Measurements from ENCODE around the gene WRNIP1.

Gene WRNIP1

GRCh38 chr6:2763876-2764540 is 1.2 kb upstream of the WRNIP1 start:
- DNase-seq: no peak

- peak; percentile 48 for DNase-seq
Observed at GRCh38 chr6:2764610-2765165, 505 bp upstream of the WRNIP1 start.

- DNase-seq: no peak
Observed at GRCh38 chr6:2765896-2766766, 938 bp downstream of the WRNIP1 start.

GRCh38 chr6:2766767-2767656 is 1.8 kb downstream of the WRNIP1 start:
- no peak for DNase-seq

DNA sequence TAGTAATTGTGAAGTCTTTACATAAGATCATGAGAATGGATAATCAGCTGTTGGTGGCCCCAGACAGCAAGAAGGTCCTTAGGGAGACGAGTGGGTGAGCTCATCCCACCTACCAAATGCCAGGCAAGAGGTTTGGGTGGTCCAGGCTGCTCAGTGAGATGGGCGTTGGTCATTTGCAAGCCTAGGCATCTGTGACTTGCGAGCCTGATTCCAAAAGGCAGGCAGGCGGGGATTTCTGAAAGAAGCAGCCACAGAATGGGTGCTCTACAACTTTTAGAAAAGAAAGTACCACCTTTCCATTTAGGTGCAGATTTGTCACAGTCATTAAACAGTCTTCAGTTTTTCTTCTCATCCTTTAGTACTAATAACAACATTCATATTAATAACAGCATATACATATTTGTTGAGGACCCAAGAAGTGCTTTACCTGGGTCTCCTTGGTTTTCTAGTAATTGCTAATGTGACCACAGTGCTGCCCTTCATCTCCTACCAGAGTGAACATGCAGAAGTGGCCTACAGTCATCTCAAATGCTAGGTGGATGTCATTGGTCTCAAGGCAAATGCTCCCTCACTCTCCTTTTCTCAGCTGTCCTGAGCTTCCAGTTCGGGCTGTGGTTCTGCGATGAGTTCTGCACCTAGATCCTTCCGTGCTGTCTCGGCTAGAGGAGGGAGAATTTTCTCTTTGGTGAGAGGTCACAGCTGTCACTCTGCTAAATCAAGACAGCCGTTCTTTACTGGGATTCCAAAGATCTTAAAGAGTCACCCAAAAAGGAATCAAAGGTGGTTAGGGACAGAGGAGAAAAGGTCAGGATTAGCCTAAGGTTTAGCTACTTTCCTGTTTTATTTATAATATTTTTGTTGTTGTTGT is 2.7 kb downstream of the WRNIP1 start:
- DNase-seq: no peak

GRCh38 chr6:2768696-2769095 is 3.5 kb downstream of the WRNIP1 start:
- no peak for DNase-seq

DNA sequence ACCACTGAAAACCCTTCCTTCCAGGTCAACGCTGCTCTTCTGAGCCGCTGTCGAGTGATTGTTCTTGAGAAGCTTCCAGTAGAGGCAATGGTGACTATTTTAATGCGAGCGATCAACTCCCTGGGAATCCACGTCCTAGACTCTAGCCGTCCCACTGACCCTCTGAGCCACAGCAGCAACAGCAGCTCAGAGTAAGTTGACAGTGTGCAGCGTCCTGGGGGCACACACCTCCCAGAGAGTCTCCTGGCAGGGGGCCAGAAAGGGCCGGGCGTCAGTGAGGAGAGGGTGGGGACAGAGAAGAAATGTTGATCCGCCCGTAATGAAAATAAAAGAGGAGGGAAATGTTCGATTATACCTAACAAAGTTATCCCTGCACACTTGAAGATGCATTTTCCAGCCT is 5.0 kb downstream of the WRNIP1 start:
- DNase-seq: no peak

GRCh38 chr6:2771079-2771478 is 5.9 kb downstream of the WRNIP1 start:
- no peak for DNase-seq

- no peak for DNase-seq
Observed at GRCh38 chr6:2772840-2773239, 7.6 kb downstream of the WRNIP1 start.

- DNase-seq: no peak
Observed at GRCh38 chr6:2773449-2773848, 8.3 kb downstream of the WRNIP1 start.

DNA sequence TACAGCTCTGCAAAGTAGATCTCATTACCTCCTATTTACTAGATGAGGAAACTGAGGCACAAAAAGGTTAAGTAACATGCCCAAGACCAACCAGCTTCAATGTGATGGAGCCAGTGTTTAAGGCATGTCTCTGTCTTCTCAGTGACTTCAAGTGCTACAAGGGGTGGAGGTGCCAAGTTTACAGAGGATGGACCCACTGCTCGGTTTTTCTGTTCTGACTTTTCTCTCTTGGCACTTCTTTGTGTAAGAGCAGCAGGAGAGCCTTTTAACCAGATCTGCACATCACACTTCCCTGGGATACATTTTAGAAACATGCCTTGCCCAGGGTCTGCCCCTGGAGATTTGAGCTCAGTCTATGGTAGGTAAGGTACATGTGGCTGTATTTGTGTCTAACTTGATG is 9.8 kb downstream of the WRNIP1 start:
- no peak for DNase-seq

DNA sequence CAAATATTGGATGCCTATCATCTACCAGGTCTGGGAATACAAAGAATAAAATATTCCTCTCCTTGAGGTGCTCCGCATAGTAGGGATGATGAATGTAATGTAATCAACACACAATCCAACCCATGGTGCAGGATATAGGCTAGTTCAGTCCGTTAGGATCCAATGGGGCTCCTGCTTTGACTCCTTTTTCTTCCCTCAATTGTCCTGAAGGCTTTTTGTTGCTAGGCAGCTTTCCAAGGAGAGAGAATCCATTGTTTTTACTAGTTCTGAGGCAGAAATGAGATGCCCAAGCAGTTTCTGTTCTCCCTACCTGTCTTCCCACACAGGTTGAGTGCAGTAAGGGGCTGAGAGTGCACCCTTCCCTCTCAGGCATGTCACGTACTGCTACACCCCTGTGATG is 12.1 kb downstream of the WRNIP1 start:
- DNase-seq: no peak

- no peak for DNase-seq
Observed at GRCh38 chr6:2780102-2780737, 15.0 kb downstream of the WRNIP1 start.

- no peak for DNase-seq
Observed at GRCh38 chr6:2781685-2782355, 16.6 kb downstream of the WRNIP1 start.

GRCh38 chr6:2782356-2782708 is 17.1 kb downstream of the WRNIP1 start:
- DNase-seq: no peak

DNA sequence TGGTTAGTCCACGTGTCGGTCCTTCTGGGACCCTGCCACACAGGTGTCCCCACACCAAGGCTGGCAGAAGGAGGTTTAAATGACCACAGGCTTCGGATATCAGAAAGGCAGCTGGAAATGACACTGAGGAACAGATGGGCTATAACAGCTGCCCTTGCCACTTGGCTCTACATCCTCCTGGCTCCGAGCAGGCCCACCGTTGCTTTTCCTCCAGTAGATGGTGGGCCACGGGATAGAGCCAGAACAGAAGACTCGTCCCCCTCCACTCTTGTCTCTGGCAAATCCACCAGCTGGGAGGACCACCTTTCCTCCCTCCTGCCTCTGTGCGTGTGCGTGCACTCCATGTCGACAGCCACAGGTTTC is 17.6 kb downstream of the WRNIP1 start:
- DNase-seq: no peak

DNA sequence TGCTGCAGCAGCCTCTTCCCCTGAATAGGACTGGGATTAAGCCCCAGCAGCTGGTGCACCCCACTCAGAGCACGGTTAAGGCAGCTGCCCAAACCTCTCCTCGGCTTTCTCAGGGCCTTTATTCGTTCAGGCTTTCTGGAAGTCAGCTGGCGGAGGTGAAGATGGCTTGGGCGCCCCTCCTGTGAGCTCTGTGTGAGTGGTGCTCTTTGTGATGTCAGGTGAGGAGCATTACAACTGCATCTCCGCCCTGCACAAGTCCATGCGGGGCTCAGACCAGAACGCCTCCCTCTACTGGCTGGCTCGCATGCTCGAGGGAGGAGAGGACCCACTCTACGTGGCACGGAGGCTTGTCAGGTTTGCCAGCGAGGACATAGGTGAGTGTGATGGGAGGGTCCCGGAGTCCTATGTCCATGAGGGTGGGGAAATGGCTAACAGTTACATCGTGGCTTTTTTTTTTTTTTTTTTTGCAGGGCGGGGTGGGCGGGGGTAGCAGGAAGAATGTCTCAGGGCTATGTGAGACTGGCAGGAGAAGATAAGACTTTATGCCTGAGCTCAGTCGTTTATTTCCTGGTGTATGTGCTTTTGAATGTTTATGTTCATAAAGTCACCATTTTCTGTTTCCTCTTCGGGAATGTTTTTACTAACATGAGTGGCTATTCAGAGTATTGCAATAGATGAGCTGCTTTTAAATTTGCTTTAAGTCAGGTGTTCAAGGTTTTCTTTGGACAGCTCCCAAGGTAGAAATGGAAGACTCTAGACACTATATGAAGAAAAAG is 18.2 kb downstream of the WRNIP1 start:
- no peak for DNase-seq

GRCh38 chr6:2784061-2784460 is 18.9 kb downstream of the WRNIP1 start:
- no peak for DNase-seq

DNA sequence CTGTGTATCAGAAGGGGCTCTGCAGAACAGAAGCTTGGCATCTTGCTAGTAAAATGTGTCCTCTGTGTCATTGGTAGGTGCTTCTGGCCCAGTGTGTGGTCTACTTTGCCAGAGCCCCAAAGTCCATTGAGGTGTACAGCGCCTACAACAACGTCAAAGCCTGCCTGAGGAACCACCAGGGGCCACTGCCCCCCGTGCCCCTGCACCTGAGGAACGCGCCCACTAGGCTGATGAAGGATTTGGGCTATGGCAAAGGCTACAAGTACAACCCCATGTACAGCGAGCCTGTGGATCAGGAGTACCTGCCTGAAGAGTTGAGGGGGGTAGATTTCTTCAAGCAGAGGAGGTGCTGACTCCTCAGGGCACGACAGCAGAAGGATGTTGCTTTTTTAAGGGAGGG is 19.7 kb downstream of the WRNIP1 start:
- no peak for DNase-seq

- DNase-seq: no peak
Observed at GRCh38 chr6:2786269-2786668, 21.1 kb downstream of the WRNIP1 start.

All from DMS79 treated with DMSO at 0.1 percent for 48 hours (cell line).